Measurements from ENCODE around the gene ILK. TPM values are rescaled to one million over a fixed set of nuclear protein-coding genes. Genes with fewer than 3 reads are reported as not detected.

The ILK gene
- total and polyA plus RNA-seq, 10 donors = 71.4 to 194 (median 126) TPM

GRCh38 chr11:6568191-6568918 lies 35.2 kb upstream of the ILK start:
- Histone ChIP-seq H3K27ac (no peak overlapping the region), H3K9me3 (no peaks in the 10 kb centered on the region), H3K4me3 (no peak overlapping the region), H3K27me3 (replicated peaks in 1 of 7) (no peaks in the 10 kb centered on the region), H3K36me3 (peaks cover 0 to 37% (median 0%) of the 10 kb centered on the region in 6 donors), H3K4me1 (peaks cover 0 to 18% (median 8%) of the 10 kb centered on the region in 6 donors)
- intact Hi-C loops (cut with DNase I; ENCODE audit: low total_unique reads) = no loop called here
- no peak for DNase-seq
- WGBS, 5 donors = 52 to 73% (median 71%) methylated on average over 4 of the region's 4 CpGs
- TF ChIP-seq POLR2A (IDR thresholded peaks at IDR 0.05) (no peak), POLR2AphosphoS5 (IDR thresholded peaks at IDR 0.05) (peak in 2 of 3 donors; percentile 60 to 80)

GRCh38 chr11:6569706-6570105 lies 33.9 kb upstream of the ILK start:
- intact Hi-C loops (cut with DNase I; ENCODE audit: low total_unique reads) = no loop called here
- H3K9me3 ChIP-seq = no peaks in the 10 kb centered on the region
- 81 to 97% (median 88%) methylated on average over 5 of the region's 5 CpGs for WGBS, 5 donors
- H3K27ac ChIP-seq = no peak overlapping the region
- H3K36me3 ChIP-seq = peaks cover 0 to 25% (median 0%) of the 10 kb centered on the region in 6 donors
- peaks cover 0 to 12% (median 6%) of the 10 kb centered on the region in 6 donors for H3K4me1 ChIP-seq
- TF ChIP-seq POLR2A (IDR thresholded peaks at IDR 0.05) (no peak), POLR2AphosphoS5 (IDR thresholded peaks at IDR 0.05) (no peak)
- TF ChIP-seq, protein P1, sequence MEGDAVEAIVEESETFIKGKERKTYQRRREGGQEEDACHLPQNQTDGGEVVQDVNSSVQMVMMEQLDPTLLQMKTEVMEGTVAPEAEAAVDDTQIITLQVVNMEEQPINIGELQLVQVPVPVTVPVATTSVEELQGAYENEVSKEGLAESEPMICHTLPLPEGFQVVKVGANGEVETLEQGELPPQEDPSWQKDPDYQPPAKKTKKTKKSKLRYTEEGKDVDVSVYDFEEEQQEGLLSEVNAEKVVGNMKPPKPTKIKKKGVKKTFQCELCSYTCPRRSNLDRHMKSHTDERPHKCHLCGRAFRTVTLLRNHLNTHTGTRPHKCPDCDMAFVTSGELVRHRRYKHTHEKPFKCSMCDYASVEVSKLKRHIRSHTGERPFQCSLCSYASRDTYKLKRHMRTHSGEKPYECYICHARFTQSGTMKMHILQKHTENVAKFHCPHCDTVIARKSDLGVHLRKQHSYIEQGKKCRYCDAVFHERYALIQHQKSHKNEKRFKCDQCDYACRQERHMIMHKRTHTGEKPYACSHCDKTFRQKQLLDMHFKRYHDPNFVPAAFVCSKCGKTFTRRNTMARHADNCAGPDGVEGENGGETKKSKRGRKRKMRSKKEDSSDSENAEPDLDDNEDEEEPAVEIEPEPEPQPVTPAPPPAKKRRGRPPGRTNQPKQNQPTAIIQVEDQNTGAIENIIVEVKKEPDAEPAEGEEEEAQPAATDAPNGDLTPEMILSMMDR (IDR thresholded peaks at IDR 0.05 in 8 of 11, conservative IDR thresholded peaks at IDR 0.05 in 3 of 11) = no peak
- H3K27me3 ChIP-seq (replicated peaks in 1 of 7) = no peaks in the 10 kb centered on the region
- DNase-seq = no peak
- H3K4me3 ChIP-seq = no peak overlapping the region

GRCh38 chr11:6570691-6571427 lies 32.7 kb upstream of the ILK start:
- Histone ChIP-seq H3K27me3 (replicated peaks in 1 of 7) (no peaks in the 10 kb centered on the region), H3K4me3 (no peak overlapping the region), H3K4me1 (peaks cover 0 to 12% (median 6%) of the 10 kb centered on the region in 6 donors), H3K27ac (no peak overlapping the region), H3K9me3 (no peaks in the 10 kb centered on the region), H3K36me3 (peaks cover 0 to 23% (median 0%) of the 10 kb centered on the region in 6 donors)
- no peak for DNase-seq
- TF ChIP-seq, protein P1 (IDR thresholded peaks at IDR 0.05 in 8 of 11, conservative IDR thresholded peaks at IDR 0.05 in 3 of 11) = no peak
- TF ChIP-seq POLR2AphosphoS5 (IDR thresholded peaks at IDR 0.05) = peak in 1 of 3 donors; percentile 39
- 82 to 97% (median 91%) methylated on average over 44 to 62 of the region's 62 CpGs for WGBS, 5 donors
- intact Hi-C loops (cut with DNase I; ENCODE audit: low total_unique reads) = no loop called here

GRCh38 chr11:6571434-6572008 lies 32.1 kb upstream of the ILK start:
- Histone ChIP-seq H3K4me3 (no peak overlapping the region), H3K27me3 (replicated peaks in 1 of 7) (no peaks in the 10 kb centered on the region), H3K27ac (no peak overlapping the region), H3K9me3 (no peaks in the 10 kb centered on the region), H3K4me1 (peaks cover 0 to 18% (median 9%) of the 10 kb centered on the region in 6 donors), H3K36me3 (peaks cover 0 to 18% (median 0%) of the 10 kb centered on the region in 6 donors)
- no peak for TF ChIP-seq POLR2AphosphoS5 (IDR thresholded peaks at IDR 0.05)
- TF ChIP-seq, protein P1 (IDR thresholded peaks at IDR 0.05 in 8 of 11, conservative IDR thresholded peaks at IDR 0.05 in 3 of 11) = no peak
- no peak for TF ChIP-seq POLR2A (IDR thresholded peaks at IDR 0.05)
- 70 to 96% (median 87%) methylated on average over 17 to 22 of the region's 22 CpGs for WGBS, 5 donors
- intact Hi-C loops (cut with DNase I; ENCODE audit: low total_unique reads) = no loop called here
- no peak for DNase-seq
